GM18502 (cell line): ENCODE measurements around the gene FBXL19.

Experiments
- ATAC-seq: cut with Tn5 transposase; IDR thresholded peaks from one replicate; pipeline ENCODE4 v1.9.1; 2021; ENCODE audit warnings: mild to moderate bottlenecking; ENCODE audit not compliant: unreplicated experiment, poor library complexity

Gene FBXL19

GRCh38 chr16:30894540-30895368, 28.6 kb upstream of the FBXL19 start:
- ATAC-seq = no peak

- ATAC-seq = no peak
Observed at GRCh38 chr16:30895627-30896260, 27.6 kb upstream of the FBXL19 start.

DNA sequence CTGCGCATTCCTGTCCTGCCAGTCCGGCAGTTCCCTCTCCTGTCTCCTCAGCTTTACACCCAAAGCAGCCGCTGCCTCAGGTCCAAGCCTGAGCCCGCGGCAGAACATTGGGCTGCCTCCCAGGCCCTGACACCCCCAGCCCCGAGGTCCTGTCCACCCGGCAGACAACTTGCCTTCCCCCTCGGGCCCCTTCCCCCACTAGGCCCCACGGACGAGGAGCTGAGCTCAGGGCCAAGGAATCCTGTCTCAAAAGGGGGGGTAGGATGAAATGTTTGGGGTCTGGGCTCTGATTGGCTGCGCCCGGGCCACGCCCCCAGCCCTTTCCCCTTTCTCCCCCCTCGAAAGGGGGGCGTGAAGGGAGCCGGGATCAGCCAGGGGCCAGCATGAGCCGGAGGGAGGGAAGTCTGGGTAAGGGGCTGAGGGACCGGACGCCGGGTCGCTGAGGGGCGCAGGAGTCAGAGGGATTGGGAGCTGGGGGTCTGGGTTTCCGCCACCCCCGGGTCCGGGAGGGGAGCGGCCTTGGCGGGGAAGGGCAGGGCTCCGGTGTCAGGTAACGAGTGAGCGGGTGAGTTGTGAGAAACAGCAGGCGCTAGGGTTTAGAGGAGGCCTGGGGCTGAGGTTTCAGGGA, 27.0 kb upstream of the FBXL19 start, which contains the start of gene CTF1:
CTF1 (plus strand) TSS at position 354 of the 628 bp plus-strand sequence; CDS start at position 384, 30 bp downstream.
- ATAC-seq = no peak

- peak; percentile 39 for ATAC-seq
Observed at GRCh38 chr16:30896889-30897733, 26.3 kb upstream of the FBXL19 start.

- no peak for ATAC-seq
Observed at GRCh38 chr16:30899794-30900193, 23.6 kb upstream of the FBXL19 start.

- no peak for ATAC-seq
Observed at GRCh38 chr16:30900588-30900987, 22.8 kb upstream of the FBXL19 start.

GRCh38 chr16:30901201-30902028, 22.0 kb upstream of the FBXL19 start:
- ATAC-seq = no peak

DNA sequence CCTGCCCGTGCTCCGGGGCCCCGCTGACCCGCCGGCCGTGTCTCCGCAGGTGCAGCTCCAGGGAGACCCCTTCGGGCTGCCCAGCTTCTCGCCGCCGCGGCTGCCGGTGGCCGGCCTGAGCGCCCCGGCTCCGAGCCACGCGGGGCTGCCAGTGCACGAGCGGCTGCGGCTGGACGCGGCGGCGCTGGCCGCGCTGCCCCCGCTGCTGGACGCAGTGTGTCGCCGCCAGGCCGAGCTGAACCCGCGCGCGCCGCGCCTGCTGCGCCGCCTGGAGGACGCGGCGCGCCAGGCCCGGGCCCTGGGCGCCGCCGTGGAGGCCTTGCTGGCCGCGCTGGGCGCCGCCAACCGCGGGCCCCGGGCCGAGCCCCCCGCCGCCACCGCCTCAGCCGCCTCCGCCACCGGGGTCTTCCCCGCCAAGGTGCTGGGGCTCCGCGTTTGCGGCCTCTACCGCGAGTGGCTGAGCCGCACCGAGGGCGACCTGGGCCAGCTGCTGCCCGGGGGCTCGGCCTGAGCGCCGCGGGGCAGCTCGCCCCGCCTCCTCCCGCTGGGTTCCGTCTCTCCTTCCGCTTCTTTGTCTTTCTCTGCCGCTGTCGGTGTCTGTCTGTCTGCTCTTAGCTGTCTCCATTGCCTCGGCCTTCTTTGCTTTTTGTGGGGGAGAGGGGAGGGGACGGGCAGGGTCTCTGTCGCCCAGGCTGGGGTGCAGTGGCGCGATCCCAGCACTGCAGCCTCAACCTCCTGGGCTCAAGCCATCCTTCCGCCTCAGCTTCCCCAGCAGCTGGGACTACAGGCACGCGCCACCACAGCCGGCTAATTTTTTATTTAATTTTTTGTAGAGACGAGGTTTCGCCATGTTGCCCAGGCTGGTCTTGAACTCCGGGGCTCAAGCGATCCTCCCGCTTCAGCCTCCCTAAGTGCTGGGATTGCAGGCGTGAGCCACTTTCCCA, 21.1 kb upstream of the FBXL19 start:
- peak; percentile 62 for ATAC-seq

DNA sequence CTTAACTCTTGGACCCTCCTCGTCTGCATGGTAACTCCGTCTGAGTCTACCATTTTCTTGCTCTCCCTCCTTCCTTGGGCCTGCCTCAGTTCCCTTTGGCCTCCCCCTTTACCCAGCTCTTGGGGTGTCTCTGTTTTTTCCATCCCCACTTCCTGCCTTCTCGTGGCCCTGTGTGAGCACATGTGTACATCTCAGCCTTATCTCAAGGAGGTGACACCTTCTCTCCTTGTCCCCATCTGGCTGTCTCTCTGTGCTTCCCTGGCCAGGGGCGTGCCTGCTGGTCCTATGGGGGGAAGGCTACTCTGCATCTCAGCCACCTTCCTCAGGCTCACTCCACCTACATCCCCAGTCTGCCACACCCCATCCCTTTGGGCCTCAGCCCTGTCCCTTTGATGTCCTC, 20.4 kb upstream of the FBXL19 start:
- ATAC-seq = no peak

GRCh38 chr16:30903596-30903995, 19.8 kb upstream of the FBXL19 start:
- ATAC-seq = no peak

DNA sequence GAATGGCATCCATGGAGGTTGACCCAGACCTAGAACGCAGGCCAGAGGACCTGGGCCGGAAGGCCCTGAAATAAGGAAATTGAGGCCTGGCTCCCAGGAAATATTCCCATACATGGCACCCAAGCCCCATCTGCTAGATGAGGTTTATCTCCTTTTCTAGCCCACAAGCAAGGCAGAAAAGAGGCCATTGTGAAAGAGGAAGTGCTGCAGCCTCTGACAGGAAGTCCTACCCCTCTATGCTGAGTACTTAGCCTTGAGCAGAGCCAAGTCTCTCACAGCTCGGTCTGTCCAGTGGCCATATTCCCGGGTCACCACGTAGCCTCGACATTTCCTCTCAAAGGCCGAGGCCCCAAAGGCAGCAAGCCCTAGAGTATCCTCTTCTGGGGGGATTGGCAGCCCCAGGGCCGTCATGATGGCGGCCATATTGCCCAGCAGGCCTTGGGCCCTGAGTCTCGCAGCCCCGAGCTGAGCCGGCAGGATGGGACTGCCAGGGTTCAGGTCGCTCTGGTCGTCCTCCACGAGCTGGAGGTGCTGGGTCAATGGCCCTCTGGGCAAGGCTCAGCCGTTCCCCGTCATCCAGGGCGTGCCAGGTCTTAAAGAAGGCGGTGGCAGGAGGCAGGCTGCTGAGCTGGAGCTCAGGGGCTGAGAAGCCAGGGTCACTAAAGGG, 19.1 kb upstream of the FBXL19 start:
- ATAC-seq = no peak

- no peak for ATAC-seq
Observed at GRCh38 chr16:30907064-30907463, 16.3 kb upstream of the FBXL19 start.

DNA sequence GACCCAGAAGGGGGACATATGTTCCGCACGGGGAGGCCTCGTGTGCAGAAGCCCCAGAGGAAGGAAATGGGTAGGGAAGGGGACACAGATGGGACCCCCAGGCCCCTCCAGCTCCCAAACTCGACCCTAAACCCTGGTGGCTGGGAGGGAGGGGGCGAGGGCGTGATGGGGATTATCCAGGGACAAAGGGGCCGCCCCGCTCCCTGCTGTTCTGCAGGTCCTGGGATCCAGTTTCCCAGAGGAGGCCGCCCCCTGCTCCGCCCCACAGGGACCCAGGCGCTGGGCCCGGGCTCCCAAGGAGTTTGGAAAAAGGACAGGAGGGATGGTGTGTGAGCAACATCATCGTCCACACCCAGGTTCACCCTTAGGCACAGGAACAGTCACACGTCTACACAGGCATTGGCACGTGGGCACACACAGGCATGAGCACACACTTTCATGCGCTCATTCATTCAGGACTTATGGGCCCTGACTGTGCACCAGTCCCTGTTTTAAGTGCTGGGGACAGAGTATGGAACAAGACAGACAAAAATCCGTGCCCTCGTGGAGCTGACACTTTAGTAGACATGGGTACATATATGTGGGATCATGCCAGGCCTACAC, 12.8 kb upstream of the FBXL19 start:
- no peak for ATAC-seq

DNA sequence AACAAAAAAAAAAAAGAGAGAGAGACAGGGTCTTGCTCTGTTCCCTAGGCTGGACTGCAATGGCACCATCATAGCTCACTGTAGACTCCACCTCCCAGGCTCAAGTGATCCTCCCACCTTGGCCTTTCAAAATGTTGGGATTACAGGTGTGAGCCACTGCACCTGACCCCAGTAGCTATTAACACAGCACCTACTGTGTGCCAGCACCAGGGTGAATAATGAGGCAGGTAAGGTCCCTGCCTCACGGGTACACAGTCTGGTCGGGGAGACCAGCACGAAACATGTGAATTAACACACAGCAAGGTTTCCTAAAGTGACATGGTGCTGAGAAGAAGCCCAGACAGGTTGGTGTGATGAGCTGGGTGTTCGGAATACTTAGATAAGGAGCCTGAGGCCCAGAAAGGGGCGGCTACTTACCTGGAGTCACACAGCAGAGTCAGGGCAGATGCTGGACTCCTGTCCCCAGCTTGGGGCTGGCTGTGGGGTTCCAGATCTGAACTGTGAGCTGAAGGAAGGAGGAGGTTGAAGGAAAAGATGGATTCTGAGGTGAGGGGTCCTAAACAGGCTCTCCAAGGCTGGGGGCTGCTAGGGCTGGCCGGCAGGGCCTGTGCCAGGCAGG, 10.5 kb upstream of the FBXL19 start:
- ATAC-seq = no peak

- ATAC-seq = no peak
Observed at GRCh38 chr16:30914830-30915229, 8.5 kb upstream of the FBXL19 start.

DNA sequence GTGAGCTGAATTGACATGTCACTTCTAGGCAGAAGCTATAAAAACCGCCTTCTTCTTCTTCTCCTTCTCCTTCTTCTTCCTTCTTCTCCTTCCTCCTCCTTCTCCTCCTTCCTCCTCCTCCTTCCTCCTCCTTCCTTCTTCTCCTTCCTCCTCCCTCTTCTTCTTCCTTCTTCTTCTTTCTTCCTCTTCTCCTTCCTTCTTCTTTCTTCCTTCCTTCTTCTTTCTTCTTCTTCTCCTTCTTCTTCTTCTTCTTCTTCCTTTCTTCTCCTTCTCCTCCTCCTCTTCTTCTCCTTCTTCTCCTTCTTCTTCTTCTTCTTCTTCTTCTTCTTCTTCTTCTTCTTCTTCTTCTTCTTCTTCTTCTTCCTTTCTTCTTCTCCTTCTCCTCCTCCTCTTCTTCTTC, 4.8 kb upstream of the FBXL19 start:
- ATAC-seq = no peak

DNA sequence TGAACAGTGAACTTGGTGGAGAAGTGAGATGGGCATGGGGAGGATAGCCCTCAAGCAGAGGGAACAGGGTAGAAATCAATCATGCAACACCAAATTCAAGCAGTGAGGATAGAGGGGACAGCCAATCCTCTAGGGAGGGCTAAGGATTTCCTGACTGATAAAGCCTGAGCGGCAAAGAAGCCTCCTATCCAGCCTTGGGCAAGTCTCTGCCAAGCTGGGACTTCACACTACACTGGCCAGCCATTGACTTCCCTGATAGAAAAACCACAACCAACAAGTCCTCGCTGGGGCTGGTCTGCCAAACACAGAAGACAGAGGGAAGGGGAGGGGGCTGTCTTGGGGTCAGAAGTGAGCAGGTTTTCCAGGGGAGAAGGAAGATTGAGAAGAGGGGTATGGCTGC, 2.5 kb upstream of the FBXL19 start:
- no peak for ATAC-seq
